Epithelial cell of umbilical artery (primary cell): ENCODE results near the gene PPP1R14C. TPM values are rescaled to one million over a fixed set of nuclear protein-coding genes. Genes with fewer than 3 reads are reported as not detected.

Source experiments
- total RNA-seq: library from RNA; depleted of rRNA; stranded (reverse); fragments of >200 nt; gene quantifications from 2 replicates; pipeline ENCODE4 v1.2.3, GENCODE V29; 2014

The PPP1R14C gene
- not detected in 2 replicates for total RNA-seq

GRCh38 chr6:150142670-150143515, at the start of gene PPP1R14C:
Gene PPP1R14C (plus strand): TSS chr6:150143044. CDS start chr6:150143193, 149 bp downstream.

Other genes with a start within 250 kb of the PPP1R14C start
- 0.46 TPM in 1 of 2 replicates, not detected in the other for gene RAET1E, start 244.9 kb upstream of the PPP1R14C start, total RNA-seq
- gene RAET1G, start 219.9 kb upstream of the PPP1R14C start, total RNA-seq: 0.30 TPM in 1 of 2 replicates, not detected in the other
- gene ULBP2, start 201.0 kb upstream of the PPP1R14C start, total RNA-seq: 6.8 and 9.6 TPM in 2 replicates
- under 0.01 and 0.46 TPM in 2 replicates for gene ULBP1, start 179.1 kb upstream of the PPP1R14C start, total RNA-seq
- gene RAET1L, start 117.5 kb upstream of the PPP1R14C start, total RNA-seq: not detected in 2 replicates
- 6.1 and 13.0 TPM in 2 replicates for gene ULBP3, start 73.9 kb upstream of the PPP1R14C start, total RNA-seq
- gene IYD, start 226.0 kb downstream of the PPP1R14C start, total RNA-seq: under 0.01 TPM in 1 of 2 replicates, not detected in the other